NT2/D1 (cell line): ENCODE results near the gene ANAPC13.

ENCODE experiments used
- SUZ12 ChIP-seq: IDR thresholded peaks from 2 replicates; pipeline ENCODE4 v1.6.1; 2011; ENCODE audit not compliant: insufficient read length, insufficient read depth; ENCODE audit errors: extremely low read depth
- YY1 ChIP-seq: IDR thresholded peaks from 2 replicates; pipeline ENCODE4 v1.6.1; 2011; ENCODE audit not compliant: insufficient read length, insufficient read depth
- ZNF274 ChIP-seq: IDR thresholded peaks from 2 replicates; pipeline ENCODE4 v1.6.1; 2011; ENCODE audit warnings: mild to moderate bottlenecking, low read depth, low read length

GRCh38 chr3:134448664-134449063 is 37.1 kb downstream of the ANAPC13 start:
- TF ChIP-seq ZNF274 (no peak), YY1 (no peak), SUZ12 (no peak)
